Heart left ventricle (tissue), 16 donors: ENCODE data around the gene LRRC14B. TPM values are rescaled to one million over a fixed set of nuclear protein-coding genes. Genes with fewer than 3 reads are reported as not detected.

ENCODE experiments used
- ATAC-seq, 4 donors: fragments of 200-7000 bp; cut with Tn5 transposase; one replicate each; pipeline ENCODE4 v1.9.1; 2020 to 2022; ENCODE audit warnings: moderate library complexity in 4 of 4, mild to moderate bottlenecking in 3 of 4, moderate number of reproducible peaks in 1 of 4
- DNase-seq, 5 donors: peaks; one replicate each; pipeline ENCODE4 v3.0.0-alpha.2; 2020
- H3K27ac ChIP-seq, 12 donors: fragments of 200-600 bp; sonication (generic) in 4 of 12; one replicate each; pipeline versions ENCODE4 v1.5.0 to v1.8.0; 2016 to 2022; ENCODE audit warnings: mild to moderate bottlenecking in 2 of 12
- H3K27me3 ChIP-seq, 9 donors: fragments of 200-600 bp; sonication (generic) in 2 of 9; one replicate each; pipeline versions ENCODE4 v1.5.1 to v1.8.0; 2016 to 2022; ENCODE audit warnings: mild to moderate bottlenecking in 3 of 9
- H3K36me3 ChIP-seq, 9 donors: fragments of 200-600 bp; sonication (generic) in 2 of 9; one replicate each; pipeline versions ENCODE4 v1.5.0 to v1.8.0; 2018 to 2022; ENCODE audit warnings: mild to moderate bottlenecking in 2 of 9
- H3K4me1 ChIP-seq, 12 donors: fragments of 200-600 bp; sonication (generic) in 4 of 12; one replicate each; pipeline versions ENCODE4 v1.5.0 to v1.8.0; 2016 to 2022; ENCODE audit warnings: mild to moderate bottlenecking in 3 of 12
- H3K4me3 ChIP-seq, 12 donors: fragments of 200-600 bp; sonication (generic) in 4 of 12; one replicate each; pipeline versions ENCODE4 v1.5.0 to v1.8.0; 2017 to 2022; ENCODE audit warnings: mild to moderate bottlenecking in 9 of 12, moderate library complexity in 4 of 12
- H3K9me3 ChIP-seq, 12 donors: fragments of 200-600 bp; sonication (generic) in 4 of 12; one replicate each; pipeline versions ENCODE4 v1.5.0 to v1.8.0; 2016 to 2022; ENCODE audit warnings: mild to moderate bottlenecking in 1 of 12
- POLR2A ChIP-seq, 2 donors: fragments of 450-650 bp; IDR thresholded peaks; one replicate each; pipeline ENCODE4 v1.6.1; 2017; ENCODE audit warnings: antibody characterized with exemption in 2 of 2, mild to moderate bottlenecking in 2 of 2, moderate library complexity in 2 of 2
- WGBS, 4 donors: extraction: QIAGEN DNeasy Blood & Tissue Kit in 2 of 4; methylation state at CpG; one replicate each; pipeline versions ENCODE4 v1.1.5 to v1.1.7; 2013 to 2018; 5-methylcytosine and 5-hydroxymethylcytosine counted together
- intact Hi-C, 10 donors: fragments of 100-400 bp; cut with DNase I; formaldehyde crosslinking; loops; one replicate each; pipeline versions ENCODE4 v1.11.1 to v1.14.2; 2022
- polyA plus RNA-seq, 2 donors: library from polyadenylated mRNA; stranded (reverse); fragments of 200-250 nt; gene quantifications; one replicate each; pipeline ENCODE4 v1.2.3, GENCODE V29; 2013
- total RNA-seq, 9 donors: library from RNA; depleted of rRNA in 2 of 9; stranded (reverse); fragments of >200 nt in 2 of 9; fragmentation: NEBNext Ultra II Directional in 3 of 9; extraction: Animal tissue kit (Norgen Biotek cat#: 25700) in 3 of 9; gene quantifications; one replicate each; pipeline versions ENCODE4 v1.1.0 to v1.2.4, GENCODE V29; 2016 to 2023
- TF ChIP-seq, protein P1 (sequence below), 12 donors: fragments of 200-600 bp; sonication (generic) in 4 of 12; IDR thresholded peaks; one replicate each; pipeline versions ENCODE4 v1.5.0 to v1.8.0; 2018 to 2022; ENCODE audit warnings: antibody characterized with exemption in 12 of 12, mild to moderate bottlenecking in 5 of 12
- donor health status: ischemic (EF 13 %, LVEDD 7.1; RV severe dilation, severe dysfunction).
- donor health status: healthy with polysubstance abuse.
- donor health status: DM: no; HTN: yes; CAD: no.
- donor health status: DM: no; HTN: no; CAD: no.
- donor health status: ischemic (EF 25% LVEDD 6.9; RV normal size, moderate dysfunction).
- donor health status: ischemic (EF 25% LVEDD 5.7; RV mildly dilated, moderate dysfunction).
- donor health status: healthy.
- donor health status: DM: yes; HTN: yes; CAD: no.
- donor health status: ischemic (EF 35%, LVEDD 5.7; RV mildly dilated, moderate dysfunction).
- donor health status: nonischemic (EF 11% LVEDD 7.7; RV severe dilation, severe dysfunction).
- donor health status: DM: yes; HTN: yes; CAD: no.
- donor health status: PGD.
- donor health status: ischemic (EF 29% LVEDD 5.4; RV normal size, mild dysfunction).
- donor health status: nonischemic (EF 23%, LVEDD 6.1; RV moderate dilation, normal function).

The LRRC14B gene
- total and polyA plus RNA-seq, 11 donors, result 6.1 to 133 (median 40.3) TPM

DNA sequence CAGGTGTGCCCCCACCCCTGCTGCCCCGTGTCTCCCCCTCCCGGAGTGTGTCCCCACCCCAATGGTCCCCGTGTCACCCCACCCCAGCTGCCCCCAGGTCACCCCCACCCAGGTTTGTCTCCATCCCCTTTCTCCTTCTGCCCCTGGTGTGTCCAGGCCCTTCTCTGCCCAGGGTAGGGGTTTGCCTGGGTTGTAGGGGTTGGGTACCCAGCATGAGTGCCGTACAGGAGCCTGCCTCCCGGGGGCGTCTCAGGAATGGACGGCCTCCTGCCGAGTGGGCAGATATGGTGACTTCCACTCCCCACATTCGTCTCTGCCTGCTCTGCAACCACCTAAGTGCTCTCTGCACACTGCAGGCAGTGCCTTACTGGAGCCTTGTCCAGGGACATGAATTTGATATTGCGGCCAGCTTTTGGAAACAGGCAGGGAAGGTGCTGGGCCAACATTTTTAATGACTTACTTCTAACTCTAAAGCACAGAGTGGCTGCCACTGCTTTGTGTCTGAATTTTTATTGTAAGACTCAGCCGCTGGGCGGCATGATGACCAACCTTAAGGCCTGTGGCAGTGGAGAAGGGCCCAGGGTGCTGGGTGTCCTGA is 6.7 kb downstream of the LRRC14B start:
- intact Hi-C loops, result no loop called here
- Histone ChIP-seq H3K4me1 (peaks cover 0 to 52% (median 8%) of the 10 kb centered on the region in 12 donors), H3K4me3 (no peak overlapping the region), H3K27ac (peak overlapping the region in 5 of 12 donors; percentile 14 to 71 (median 24)), H3K36me3 (peaks cover 0 to 26% (median 1%) of the 10 kb centered on the region in 9 donors), H3K27me3 (no peaks in the 10 kb centered on the region), H3K9me3 (no peaks in the 10 kb centered on the region)
- ATAC-seq, result no peak
- DNase-seq, result no peak
- TF ChIP-seq, protein P1, sequence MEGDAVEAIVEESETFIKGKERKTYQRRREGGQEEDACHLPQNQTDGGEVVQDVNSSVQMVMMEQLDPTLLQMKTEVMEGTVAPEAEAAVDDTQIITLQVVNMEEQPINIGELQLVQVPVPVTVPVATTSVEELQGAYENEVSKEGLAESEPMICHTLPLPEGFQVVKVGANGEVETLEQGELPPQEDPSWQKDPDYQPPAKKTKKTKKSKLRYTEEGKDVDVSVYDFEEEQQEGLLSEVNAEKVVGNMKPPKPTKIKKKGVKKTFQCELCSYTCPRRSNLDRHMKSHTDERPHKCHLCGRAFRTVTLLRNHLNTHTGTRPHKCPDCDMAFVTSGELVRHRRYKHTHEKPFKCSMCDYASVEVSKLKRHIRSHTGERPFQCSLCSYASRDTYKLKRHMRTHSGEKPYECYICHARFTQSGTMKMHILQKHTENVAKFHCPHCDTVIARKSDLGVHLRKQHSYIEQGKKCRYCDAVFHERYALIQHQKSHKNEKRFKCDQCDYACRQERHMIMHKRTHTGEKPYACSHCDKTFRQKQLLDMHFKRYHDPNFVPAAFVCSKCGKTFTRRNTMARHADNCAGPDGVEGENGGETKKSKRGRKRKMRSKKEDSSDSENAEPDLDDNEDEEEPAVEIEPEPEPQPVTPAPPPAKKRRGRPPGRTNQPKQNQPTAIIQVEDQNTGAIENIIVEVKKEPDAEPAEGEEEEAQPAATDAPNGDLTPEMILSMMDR (IDR thresholded peaks at IDR 0.05), result no peak
- no peak for TF ChIP-seq POLR2A (IDR thresholded peaks at IDR 0.05)
- WGBS, 4 donors, result 59 to 71% (median 62%) methylated on average over 10 to 12 of the region's 12 CpGs

DNA sequence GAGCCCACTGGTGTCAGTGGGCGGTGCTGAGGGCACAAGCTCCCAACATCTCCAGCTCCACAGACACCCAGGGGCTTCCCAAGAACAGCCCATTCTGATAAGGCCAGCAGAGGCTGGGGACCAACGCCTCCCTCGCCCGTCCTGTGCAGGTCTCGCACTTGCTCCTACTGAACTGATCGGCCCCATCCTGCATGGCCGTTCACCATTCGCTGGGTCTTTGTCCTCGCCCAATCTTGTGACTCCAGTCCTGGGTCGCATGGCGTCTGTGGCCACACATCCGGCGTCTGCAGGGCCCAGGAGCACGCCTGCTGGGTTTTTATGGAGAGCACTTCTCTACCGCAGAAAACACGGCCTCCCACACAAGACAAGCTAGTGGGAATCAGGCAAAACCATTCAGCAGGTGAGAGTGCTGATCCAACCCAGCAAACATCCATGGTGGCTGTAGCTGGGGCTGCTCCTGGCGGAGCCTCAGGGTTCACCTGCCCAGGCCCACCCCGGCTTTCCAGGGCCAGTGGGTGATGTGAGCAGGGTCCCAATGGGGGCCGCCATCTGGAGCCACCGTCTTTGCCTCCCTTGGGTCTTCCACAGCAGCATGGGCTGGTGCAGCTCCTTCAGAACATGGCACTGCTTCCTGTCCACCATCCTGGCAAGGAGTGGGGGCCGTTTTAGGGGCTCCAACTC is 7.4 kb downstream of the LRRC14B start:
- H3K4me1 ChIP-seq, result peaks cover 0 to 52% (median 8%) of the 10 kb centered on the region in 12 donors

DNA sequence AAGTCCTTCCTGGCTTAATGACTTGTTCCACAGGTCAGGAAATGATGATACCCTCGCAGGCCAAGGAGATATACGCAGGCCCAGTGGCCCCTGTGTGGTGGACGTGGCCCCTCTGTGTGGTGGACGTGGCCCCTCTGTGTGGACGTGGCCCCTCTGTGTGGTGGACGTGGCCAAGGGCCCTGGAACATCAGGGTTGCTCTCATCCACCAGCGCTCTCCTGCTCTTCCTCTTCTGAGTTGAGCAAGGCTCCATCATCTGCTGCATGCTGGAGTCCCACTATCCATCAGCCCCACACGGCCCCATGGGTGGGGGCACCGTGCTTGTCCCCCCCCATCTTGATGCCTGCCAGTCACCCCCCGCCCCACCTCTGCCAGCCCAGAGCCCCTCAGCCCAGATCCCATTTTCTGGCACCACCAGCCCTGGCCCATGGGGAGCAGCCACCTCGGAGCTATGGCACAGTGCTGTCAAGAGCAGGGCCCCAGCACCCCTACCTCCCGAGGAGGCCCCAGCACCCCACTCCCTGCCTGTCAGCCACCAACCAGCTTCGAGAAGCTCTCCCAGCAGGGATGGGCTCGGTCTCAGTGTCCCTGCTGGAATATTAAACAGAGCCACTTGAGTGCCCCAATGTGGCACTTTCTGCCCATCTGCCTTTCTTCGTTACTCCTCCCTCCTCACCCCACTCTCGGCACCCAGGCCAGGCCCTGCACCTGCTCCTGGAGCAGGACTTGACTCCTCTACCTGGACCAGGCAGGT is 8.1 kb downstream of the LRRC14B start:
- WGBS, 4 donors, result 91 to 93% (median 92%) methylated on average over 13 to 16 of the region's 16 CpGs
- peaks cover 0 to 40% (median 15%) of the 10 kb centered on the region in 9 donors for H3K36me3 ChIP-seq
- no peak for TF ChIP-seq POLR2A (IDR thresholded peaks at IDR 0.05)
- TF ChIP-seq, protein P1 (IDR thresholded peaks at IDR 0.05), result no peak
- intact Hi-C loops, result no loop called here
- no peaks in the 10 kb centered on the region for H3K9me3 ChIP-seq
- peaks cover 0 to 52% (median 8%) of the 10 kb centered on the region in 12 donors for H3K4me1 ChIP-seq
- peak overlapping the region in 3 of 12 donors; percentile 13 to 54 (median 40) for H3K27ac ChIP-seq
- H3K4me3 ChIP-seq, result no peak overlapping the region
- H3K27me3 ChIP-seq, result no peaks in the 10 kb centered on the region
- DNase-seq (no peak), ATAC-seq (no peak)

More for the DNA sequence above, 7.4 kb downstream of the LRRC14B start:
- Histone ChIP-seq H3K27me3 (no peaks in the 10 kb centered on the region), H3K4me3 (no peak overlapping the region), H3K27ac (peak overlapping the region in 3 of 12 donors; percentile 20 to 71 (median 24)), H3K9me3 (no peaks in the 10 kb centered on the region), H3K36me3 (peaks cover 0 to 32% (median 8%) of the 10 kb centered on the region in 9 donors)
- intact Hi-C loops, result no loop called here
- no peak for ATAC-seq
- TF ChIP-seq, protein P1 (IDR thresholded peaks at IDR 0.05), result no peak
- no peak for TF ChIP-seq POLR2A (IDR thresholded peaks at IDR 0.05)
- 95 to 97% (median 96%) methylated on average over 21 of the region's 21 CpGs for WGBS, 4 donors
- DNase-seq, result no peak
